Measurements from ENCODE around the gene RBM15B.

The RBM15B gene

DNA sequence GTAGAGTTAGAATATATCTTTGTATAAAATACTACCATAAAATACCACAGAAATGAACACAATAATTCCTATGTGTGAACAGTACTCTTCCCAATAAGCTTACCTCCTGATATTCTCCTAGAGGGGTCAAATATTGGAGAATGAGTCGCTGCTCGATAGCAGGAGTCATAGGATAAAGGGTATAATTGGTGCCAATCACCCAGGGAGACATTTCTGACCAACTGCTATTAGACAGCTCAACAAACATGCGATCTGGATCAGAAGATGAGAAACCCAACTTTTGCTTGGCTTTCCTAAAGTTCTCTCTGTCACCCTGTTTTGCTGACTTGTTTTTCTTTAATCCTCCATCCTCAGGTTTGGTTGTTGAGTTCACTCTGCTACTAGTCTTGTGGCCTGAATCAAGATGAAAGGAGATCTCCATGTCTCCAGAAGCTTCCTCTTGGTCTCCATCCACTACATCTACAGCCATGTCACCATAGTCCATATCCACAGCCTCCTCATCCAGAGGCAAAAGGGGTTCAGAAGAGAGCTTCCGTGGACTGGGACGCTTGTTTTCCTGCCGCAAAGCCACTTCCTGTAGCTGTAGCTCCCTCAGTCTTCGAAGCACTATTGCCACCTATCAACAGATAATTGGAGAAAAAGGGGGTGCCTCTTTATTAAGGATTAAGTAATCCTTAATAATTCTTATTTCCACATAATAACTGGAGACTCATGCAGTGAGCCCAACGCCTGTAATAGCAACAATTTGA is 50.4 kb downstream of the RBM15B start:
- no peak for DNase-seq (ENCODE audit: low read depth)
- TF ChIP-seq CTCF (IDR thresholded peaks at IDR 0.05; ENCODE audit: control insufficient read depth, extremely low read depth, insufficient read depth) = no peak
- no peak overlapping the region for H3K4me3 ChIP-seq (ENCODE audit: low read depth, low read length)

DNA sequence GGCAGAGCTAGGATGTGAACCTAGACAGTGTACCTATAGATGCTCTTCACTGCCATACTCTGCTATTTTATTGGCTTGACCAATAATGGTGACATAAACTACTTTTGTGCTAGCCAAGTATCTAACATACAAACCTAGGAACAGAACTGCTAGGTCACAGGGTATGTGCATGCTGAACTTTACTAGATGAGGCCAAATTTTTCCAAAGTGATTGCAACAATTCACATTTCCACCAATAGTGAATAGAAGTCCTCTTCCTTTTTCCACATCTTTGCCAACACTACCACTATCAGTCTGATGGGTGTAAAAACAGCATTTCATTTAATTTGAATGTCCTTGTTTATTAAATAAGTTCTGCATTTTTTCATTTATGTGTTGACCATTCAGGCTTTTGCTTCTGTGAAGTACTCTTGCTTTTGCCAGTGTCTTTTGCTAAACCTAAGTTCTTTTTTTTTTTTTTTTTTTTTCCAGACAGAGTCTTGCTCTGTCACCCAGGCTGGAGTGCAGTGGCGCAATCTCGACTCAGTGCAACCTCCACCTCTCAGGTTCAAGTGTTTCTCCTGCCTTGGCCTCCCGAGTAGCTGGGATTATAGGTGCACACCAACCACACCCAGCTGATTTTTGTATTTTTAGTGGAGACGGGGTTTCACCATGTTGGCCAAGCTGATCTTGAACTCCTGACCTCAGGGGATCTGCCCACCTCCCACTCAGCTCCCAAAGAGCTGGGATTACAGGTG is 54.6 kb downstream of the RBM15B start:
- H3K4me3 ChIP-seq (ENCODE audit: low read depth, low read length) = no peak overlapping the region
- DNase-seq (ENCODE audit: low read depth) = no peak
- no peak for TF ChIP-seq CTCF (IDR thresholded peaks at IDR 0.05; ENCODE audit: control insufficient read depth, extremely low read depth, insufficient read depth)
